T-helper 2 cell (primary cell): ENCODE data around the gene FAM50B.
A peak's percentile ranks its signal among the peaks of the same experiment; 100 is the strongest.

Experiments used
- DNase-seq, 5 experiments: peaks; one replicate each; pipeline versions ENCODE4 v3.0.0 to v3.0.0-alpha.2; 2012 to 2022

FAM50B gene

DNA sequence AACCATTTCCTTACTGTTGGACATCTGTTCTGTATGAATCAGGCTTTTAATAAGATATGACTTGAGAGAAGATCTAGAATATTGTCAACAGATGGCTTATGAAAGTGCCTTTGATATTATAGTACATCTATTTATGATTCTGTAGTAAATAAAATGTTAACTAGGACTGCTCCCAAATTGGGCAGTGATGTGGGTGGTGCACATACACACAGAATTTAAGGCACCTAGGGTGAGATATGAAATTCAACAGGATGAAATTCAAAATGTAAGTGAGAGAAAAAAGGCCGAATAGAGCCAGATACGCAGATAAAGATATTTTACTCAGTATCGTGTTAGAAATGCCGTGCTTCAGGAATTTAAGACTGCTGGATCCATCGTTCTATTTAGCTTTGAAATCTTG is 26.3 kb downstream of the FAM50B start:
- DNase-seq, result no peak

DNA sequence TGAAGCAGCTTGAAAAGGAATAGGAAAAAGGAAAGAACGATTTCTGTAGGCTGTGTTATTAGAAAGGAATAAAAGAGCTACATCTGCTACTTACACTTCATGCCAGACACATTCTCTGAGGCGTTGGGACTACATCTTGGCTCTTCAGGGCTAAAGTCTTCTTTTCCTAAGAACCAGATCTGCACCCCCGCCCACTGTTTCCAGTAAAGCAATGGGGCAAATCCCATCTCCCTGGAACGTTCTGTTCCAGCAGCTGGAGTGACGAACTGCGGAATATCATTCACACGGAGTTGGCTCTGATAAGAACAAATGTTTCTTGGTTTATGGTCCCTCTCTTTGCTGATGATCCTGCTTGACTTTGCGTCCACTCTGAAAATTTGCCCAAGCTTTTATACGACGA is 26.9 kb downstream of the FAM50B start:
- no peak for DNase-seq

DNA sequence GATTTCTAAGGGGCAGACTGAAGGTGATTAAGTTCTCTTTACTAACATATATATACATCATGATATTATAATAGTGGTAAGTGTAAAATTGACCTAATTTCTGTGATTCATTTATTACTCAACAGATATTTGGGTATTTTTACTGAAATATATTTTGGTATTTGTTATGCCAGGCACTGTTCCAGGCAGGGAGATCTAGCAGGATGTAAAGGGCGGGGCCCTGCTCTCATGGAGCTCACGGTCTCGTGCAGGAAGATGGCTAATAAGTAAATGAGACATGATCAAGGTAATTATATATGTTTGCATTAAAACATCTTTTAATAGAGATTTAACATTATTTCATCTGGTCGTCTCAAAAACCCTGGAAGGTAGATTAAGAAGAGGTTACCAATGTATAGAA is 27.7 kb downstream of the FAM50B start:
- no peak for DNase-seq

DNA sequence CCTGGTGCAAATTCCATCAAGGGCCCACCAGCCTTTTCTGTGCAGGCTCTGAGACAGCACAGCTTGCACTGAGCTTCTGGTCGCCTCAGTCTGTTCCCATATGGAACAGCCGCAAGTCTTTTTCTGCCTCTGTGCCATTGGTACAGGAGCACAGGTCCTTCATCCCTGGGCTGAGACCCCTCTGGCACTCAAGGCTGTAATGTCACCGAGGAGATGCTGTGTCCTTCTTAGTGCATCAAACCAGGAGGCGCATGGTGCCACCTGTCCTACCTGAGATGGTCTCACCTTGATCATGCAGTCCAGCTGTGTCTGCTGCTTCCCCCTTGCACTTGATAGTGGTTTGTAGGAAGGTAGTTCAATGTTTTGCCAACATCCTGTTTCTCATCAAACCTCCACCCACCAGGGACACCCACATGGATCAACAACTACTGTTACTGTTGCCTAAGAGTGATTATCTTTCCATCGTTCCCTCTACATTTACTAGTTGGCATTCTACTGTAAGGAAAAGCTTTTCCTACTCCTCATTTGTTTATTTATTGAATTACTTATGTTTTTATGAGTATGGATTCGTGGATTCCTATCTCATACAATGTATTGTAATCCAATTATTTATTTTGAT is 29.0 kb downstream of the FAM50B start:
- no peak for DNase-seq

DNA sequence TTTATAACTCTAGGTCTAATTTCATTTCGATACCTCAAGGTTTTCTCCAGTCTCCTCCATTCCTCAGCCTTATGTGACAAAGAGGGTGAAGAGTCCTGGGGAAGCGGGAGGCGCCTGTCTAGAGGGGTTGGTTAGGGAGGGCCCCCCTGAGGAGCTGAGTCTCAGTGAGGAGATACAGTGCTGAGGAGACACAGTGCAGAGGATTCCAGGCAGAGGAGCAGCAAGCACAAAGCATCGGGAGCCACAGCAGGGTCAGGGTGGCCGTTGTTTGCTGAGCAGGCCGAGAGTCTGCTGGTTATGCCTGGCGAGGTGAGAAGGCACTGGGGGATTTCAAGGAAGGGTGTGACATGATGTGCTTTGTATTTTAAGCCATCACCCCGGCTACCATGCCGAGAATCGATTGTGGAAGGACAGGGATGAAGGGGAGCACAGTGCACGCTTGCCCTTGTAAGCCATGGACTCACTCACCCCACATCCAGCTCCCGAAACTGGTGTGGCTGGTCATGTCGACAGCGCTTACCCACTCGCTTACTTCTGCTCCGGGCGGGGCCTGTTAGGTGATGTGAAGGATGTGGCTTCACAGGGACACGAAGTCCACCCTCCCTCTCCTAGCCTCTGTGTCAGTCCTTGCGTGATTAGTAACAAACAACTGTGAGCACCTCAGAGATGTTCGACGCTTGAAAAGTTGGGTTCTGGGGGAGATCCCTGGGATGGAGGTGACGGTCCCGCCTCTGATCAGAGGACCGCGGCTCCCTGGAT is 30.2 kb downstream of the FAM50B start:
- no peak for DNase-seq

DNA sequence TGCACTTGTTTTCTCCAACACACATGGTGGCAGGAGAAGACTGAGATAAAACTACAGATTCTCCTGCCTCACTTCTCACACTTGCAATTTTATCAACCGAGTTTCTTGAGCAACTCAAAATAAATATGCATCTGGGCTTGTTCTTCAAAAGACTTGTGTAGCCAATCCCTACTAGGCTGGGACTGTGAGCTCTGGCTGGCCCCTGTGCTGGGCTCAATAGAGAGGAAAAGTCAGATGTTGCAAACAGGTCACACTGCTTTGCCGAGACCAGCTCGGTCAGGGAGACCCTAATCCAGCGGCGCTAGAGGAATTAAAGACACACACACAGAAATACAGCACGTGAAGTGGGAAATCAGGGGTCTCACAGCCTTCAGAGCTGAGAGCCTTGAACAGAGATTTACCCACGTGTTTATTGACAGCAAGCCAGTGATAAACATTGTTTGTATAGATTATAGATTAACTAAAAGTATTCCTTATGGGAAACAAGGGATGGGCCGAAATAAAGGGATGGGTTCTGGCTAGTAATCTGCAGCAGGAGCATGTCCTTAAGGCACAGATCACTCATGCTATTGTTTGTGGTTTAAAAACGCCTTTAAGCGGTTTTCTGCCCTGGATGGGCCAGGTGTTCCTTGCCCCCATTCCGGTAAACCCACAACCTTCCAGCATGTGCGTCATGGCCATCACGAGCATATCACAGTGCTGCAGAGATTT is 32.7 kb downstream of the FAM50B start:
- DNase-seq, result no peak

DNA sequence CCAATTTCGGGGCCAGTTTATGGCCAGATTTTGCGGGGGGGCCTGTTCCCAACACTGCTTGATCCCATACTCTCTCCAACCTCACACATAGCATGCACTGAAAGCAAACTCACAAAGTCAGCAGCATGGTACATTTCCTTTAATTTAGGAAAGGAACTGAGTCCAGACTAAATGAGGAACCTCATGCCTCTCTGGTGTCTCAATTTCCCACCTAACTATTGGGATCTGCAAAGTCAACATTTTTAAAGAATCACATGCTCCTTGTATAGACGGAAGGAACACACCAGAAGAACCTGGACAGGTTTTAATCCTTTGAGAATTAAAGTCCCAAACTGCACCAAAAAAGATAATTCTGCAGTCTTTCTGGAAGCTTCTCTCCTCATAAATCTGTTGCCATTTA is 33.3 kb downstream of the FAM50B start:
- no peak for DNase-seq

- DNase-seq, result no peak
Observed at GRCh38 chr6:3882866-3883265, 33.7 kb downstream of the FAM50B start.

GRCh38 chr6:3884007-3884745 is 35.0 kb downstream of the FAM50B start:
- DNase-seq, result no peak

DNA sequence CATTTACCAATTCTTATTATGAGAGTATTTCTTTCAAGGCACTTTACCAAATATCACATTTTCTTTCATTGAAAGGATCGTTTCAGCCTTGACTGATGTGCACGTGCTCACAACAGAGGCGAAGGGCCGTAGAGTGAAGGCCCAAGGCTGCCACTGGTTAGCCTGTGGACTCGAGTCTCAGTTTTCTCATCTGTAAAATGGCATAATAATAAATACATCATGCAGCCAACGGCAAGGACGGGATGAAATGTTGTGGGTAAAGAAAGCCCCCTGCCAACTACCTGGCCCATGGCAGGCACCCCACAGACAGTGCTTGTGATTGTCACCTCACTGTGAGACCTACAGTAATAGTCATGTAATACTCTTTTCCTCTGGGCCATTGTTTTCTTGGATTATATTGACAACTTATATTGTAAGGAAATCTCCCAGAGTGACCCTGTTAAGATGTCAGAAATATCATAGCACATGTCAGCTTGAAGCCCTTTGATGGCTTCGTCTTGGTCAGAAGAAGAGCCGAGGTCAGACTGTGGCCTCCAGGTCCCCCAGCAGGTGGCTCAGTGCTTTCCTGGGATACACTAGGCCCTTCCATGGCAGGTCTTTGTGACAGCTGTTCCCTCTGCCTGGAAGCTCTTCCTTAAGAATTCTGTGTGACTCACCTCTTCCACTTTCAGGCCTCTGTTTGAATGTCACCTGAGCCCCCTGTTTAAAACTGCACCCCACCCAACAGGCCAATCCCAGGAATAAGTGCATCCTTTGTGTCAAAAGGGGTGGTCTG is 36.3 kb downstream of the FAM50B start:
- no peak for DNase-seq

DNA sequence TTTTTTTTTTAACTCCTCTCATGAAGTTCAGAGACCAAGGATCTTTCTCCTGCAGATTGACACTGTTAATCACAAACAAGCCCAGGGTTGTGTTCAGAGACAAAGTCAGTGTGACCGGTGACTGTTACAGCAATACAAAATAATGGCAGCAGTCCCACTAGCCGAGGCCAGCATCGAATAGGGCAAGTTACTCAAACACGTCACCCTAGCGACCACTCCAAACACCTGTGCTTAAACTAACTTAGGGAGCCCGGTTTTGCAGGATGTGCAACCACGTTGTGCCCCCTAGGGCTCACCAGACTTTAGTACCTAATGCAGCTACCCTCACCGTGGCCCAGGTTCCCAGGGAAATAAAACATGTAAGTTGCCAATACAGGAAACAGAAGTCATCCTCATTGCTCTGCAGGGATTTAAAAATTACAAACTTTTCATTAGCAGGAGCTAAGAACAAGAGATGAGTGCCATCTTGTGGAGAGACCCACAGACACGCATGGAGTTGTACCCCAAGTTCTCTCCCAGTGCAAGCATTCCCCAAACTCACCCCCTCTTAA is 38.1 kb downstream of the FAM50B start:
- peak in 1 of 5 experiments; percentile 46 for DNase-seq

- no peak for DNase-seq
Observed at GRCh38 chr6:3888153-3888957, 39.2 kb downstream of the FAM50B start.

DNA sequence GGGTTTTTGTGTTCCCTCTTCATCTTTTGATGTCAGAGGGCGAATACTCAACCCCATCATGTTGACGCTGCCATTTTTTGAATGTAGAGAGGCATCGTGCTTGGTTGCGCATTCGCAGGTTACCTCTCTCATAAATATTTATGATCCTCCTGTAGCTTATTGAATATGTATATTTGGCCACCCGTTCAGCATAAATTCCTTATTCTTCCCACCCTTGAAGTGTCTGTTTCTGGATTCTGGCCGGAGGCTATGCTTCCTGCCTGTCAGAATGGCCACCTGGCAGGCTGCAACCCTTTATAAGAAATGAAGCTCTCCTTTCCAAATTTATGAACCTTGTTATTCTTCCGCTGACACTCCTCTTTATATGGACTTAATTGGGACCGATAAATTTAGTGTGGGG is 40.9 kb downstream of the FAM50B start:
- no peak for DNase-seq

- DNase-seq, result no peak
Observed at GRCh38 chr6:3891883-3892282, 42.7 kb downstream of the FAM50B start.

DNA sequence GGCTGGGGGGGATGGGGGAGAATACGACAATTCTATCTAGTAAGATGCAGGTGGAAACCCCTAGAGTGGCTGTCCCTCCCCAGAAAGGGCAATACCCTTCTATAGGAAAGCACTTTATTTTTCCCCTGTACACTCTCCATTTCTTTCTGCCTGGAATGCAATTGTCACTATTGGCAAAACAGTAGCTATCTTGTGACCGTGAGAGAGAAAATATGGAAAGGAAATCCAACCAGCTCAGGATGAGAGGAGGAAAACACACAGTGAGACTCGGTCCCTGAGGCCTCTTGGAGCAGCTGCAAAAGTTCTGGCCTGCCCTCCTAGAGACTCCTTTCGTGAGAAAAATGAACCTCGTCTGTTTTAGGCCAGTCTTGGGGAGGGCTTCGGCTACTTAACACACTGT is 43.4 kb downstream of the FAM50B start:
- no peak for DNase-seq

DNA sequence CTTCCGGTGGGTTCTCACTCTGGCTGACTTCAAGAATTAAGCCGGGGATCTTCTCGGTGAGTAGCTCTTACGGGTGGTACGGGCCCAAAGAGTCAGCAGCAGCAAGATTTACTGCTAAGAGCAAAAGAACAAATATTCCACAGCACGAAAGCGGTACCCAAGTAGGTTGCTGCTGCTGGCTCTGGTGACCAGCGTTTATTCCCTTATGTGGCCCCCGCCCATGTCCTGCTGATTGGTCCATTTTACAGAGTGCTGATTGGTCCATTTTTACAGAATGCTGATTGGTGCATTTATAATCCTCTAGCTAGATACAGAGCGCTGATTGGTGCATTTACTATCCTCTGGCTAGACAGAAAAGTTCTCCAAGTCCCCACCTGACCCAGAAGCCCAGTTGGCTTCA is 44.3 kb downstream of the FAM50B start:
- no peak for DNase-seq

GRCh38 chr6:3893917-3894316 is 44.7 kb downstream of the FAM50B start:
- DNase-seq, result no peak

GRCh38 chr6:3894590-3895311 is 45.6 kb downstream of the FAM50B start:
- no peak for DNase-seq

DNA sequence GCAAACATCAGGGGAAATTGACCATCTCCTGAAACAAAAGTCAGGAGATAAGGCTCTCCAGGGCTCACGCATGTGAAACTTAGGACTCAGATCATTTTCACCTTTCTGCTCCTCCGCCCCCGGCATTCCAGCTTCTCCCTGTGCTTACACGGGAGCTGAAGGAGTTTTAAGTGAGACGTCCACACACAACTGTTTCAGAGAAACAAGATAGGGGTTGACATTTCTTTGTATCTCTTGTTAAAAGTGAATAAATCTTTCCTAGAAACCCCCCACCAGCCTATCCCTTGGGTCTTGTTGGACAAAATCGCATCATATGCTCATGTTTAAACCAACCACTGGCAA is 46.1 kb downstream of the FAM50B start:
- DNase-seq, result no peak

- no peak for DNase-seq
Observed at GRCh38 chr6:3895805-3896204, 46.6 kb downstream of the FAM50B start.
